ENCODE measurements around the gene ALS2. TPM values are rescaled to one million over a fixed set of nuclear protein-coding genes. Genes with fewer than 3 reads are reported as not detected.
"Not testable (repeated sequence)": the region's sequence is repeated elsewhere in the genome, so short reads cannot be mapped to it uniquely, and the experiment has no call there.

ALS2 gene
- total RNA-seq, 2 experiments from 2014 or later = 15.3 to 16.7 TPM

DNA sequence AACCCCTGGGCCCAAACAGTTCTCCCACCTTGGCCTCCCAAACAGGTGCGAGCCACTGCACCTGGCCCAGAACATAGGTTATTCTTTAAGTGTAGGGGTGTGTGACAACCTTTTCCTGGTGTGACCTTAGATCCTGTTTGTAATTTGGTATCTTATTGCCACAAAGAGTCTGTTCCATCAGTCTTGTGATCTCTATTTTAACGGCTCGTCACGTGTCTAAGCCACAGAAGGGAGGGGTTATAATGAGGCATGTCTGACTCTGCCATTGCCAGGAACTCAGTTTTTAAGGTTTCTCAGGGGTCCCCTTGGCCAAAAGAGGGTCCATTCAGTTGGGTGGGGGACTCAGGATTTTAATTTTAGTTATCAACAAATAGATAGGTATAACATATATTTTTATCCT is 4.4 kb upstream of the ALS2 start:
- Mint-ChIP-seq H3K4me3 (no peak overlapping the region), H3K27ac (no peak overlapping the region), H3K4me1 (peaks cover 11% of the 10 kb centered on the region), H3K9me3 (no peaks in the 10 kb centered on the region), H3K27me3 (peaks cover 22% of the 10 kb centered on the region), H3K36me3 (no peaks in the 10 kb centered on the region)
- POLR2A ChIA-PET = no interaction called here
- no peak for DNase-seq
- no peak for ATAC-seq (ENCODE audit: low read depth)

- peaks cover 22% of the 10 kb centered on the region for H3K27me3 Mint-ChIP-seq
- ATAC-seq (ENCODE audit: low read depth) (no peak), DNase-seq (no peak)
- H3K9me3 Mint-ChIP-seq = no peaks in the 10 kb centered on the region
- POLR2A ChIA-PET = no interaction called here
- H3K4me3 Mint-ChIP-seq = no peak overlapping the region
- H3K27ac Mint-ChIP-seq = no peak overlapping the region
- no peaks in the 10 kb centered on the region for H3K36me3 Mint-ChIP-seq
- H3K4me1 Mint-ChIP-seq = peaks cover 16% of the 10 kb centered on the region
Measured at GRCh38 chr2:201784563-201784962, 3.8 kb upstream of the ALS2 start.

- POLR2A ChIA-PET = interaction anchor here (0.7 to 2.1 kb wide), 8 partner anchors 16 to 918 kb away, joined by 3 to 16 read pairs (median 5); partner anchors contain the start of genes CASP8, STRADB, TMEM237 and TRAK2
- Mint-ChIP-seq H3K27ac (peak overlapping the region; percentile 98), H3K4me3 (peak overlapping the region; percentile 98), H3K4me1 (peaks cover 23% of the 10 kb centered on the region), H3K9me3 (no peaks in the 10 kb centered on the region), H3K27me3 (peaks cover 12% of the 10 kb centered on the region), H3K36me3 (no peaks in the 10 kb centered on the region)
- no peak for DNase-seq
- no peak for ATAC-seq (ENCODE audit: low read depth)
Measured at GRCh38 chr2:201781557-201782051, 871 bp upstream of the ALS2 start.

GRCh38 chr2:201779901-201780673 is 646 bp downstream of the ALS2 start:
- peak overlapping the region; percentile 98 for H3K27ac Mint-ChIP-seq
- peak overlapping the region; percentile 98 for H3K4me3 Mint-ChIP-seq
- DNase-seq (no peak), ATAC-seq (ENCODE audit: low read depth) (peak; percentile 2)
- POLR2A ChIA-PET = interaction anchor here (1.1 to 2.1 kb wide), 11 partner anchors 8 to 547 kb away, joined by 3 to 16 read pairs (median 5); partner anchors contain the start of genes CASP8, STRADB, SUMO1 and TMEM237
- H3K27me3 Mint-ChIP-seq = peaks cover 9% of the 10 kb centered on the region
- no peaks in the 10 kb centered on the region for H3K36me3 Mint-ChIP-seq
- peaks cover 25% of the 10 kb centered on the region for H3K4me1 Mint-ChIP-seq
- H3K9me3 Mint-ChIP-seq = no peaks in the 10 kb centered on the region

GRCh38 chr2:201777869-201778268 is 2.9 kb downstream of the ALS2 start:
- ATAC-seq (ENCODE audit: low read depth) = no peak
- DNase-seq = no peak
- no peak overlapping the region for H3K27ac Mint-ChIP-seq
- H3K4me3 Mint-ChIP-seq = no peak overlapping the region
- no peaks in the 10 kb centered on the region for H3K9me3 Mint-ChIP-seq
- H3K4me1 Mint-ChIP-seq = peaks cover 28% of the 10 kb centered on the region
- peaks cover 3% of the 10 kb centered on the region for H3K36me3 Mint-ChIP-seq
- POLR2A ChIA-PET = no interaction called here
- H3K27me3 Mint-ChIP-seq = peaks cover 5% of the 10 kb centered on the region

GRCh38 chr2:201777043-201777442 is 3.7 kb downstream of the ALS2 start:
- ATAC-seq (ENCODE audit: low read depth) = no peak
- H3K27me3 Mint-ChIP-seq = no peaks in the 10 kb centered on the region

GRCh38 chr2:201775326-201775725 is 5.4 kb downstream of the ALS2 start:
- H3K36me3 Mint-ChIP-seq = peaks cover 3% of the 10 kb centered on the region
- ATAC-seq (ENCODE audit: low read depth) (no peak), DNase-seq (no peak)
- no peak overlapping the region for H3K4me3 Mint-ChIP-seq
- peaks cover 19% of the 10 kb centered on the region for H3K4me1 Mint-ChIP-seq
- H3K9me3 Mint-ChIP-seq = no peaks in the 10 kb centered on the region
- POLR2A ChIA-PET = no interaction called here
- no peak overlapping the region for H3K27ac Mint-ChIP-seq
- H3K27me3 Mint-ChIP-seq = no peaks in the 10 kb centered on the region

More at GRCh38 chr2:201777043-201777442, 3.7 kb downstream of the ALS2 start:
- Mint-ChIP-seq H3K4me3 (no peak overlapping the region), H3K9me3 (no peaks in the 10 kb centered on the region), H3K27ac (no peak overlapping the region), H3K36me3 (peaks cover 3% of the 10 kb centered on the region), H3K4me1 (peaks cover 27% of the 10 kb centered on the region)
- DNase-seq = no peak
- POLR2A ChIA-PET = no interaction called here

GRCh38 chr2:201774546-201774945 is 6.2 kb downstream of the ALS2 start:
- Mint-ChIP-seq H3K27ac (no peak overlapping the region), H3K27me3 (no peaks in the 10 kb centered on the region), H3K9me3 (no peaks in the 10 kb centered on the region), H3K4me3 (no peak overlapping the region), H3K4me1 (peaks cover 12% of the 10 kb centered on the region), H3K36me3 (peaks cover 3% of the 10 kb centered on the region)
- POLR2A ChIA-PET = no interaction called here
- DNase-seq (no peak), ATAC-seq (ENCODE audit: low read depth) (no peak)

DNA sequence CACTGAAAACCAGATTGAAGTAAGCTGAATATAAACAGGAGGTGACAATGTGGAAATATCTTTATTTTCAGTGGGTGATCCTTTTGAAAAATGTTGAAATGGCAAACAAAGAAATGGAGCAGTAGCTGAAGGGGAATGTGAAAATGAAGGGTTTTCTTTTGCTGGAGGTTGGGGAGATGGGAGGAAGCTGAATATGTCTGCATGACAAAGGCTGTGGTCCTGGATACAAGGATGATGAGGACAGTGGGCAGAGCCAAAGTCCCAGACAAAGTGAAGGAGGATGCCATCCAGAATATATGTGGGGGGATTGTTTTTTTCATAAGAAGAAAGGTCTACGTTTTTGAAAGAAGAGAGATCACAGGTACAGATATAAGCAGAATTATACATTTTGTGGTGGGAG is 6.7 kb downstream of the ALS2 start:
- Mint-ChIP-seq H3K36me3 (peaks cover 3% of the 10 kb centered on the region), H3K27me3 (no peaks in the 10 kb centered on the region), H3K9me3 (no peaks in the 10 kb centered on the region), H3K4me3 (no peak overlapping the region), H3K4me1 (peaks cover 11% of the 10 kb centered on the region), H3K27ac (no peak overlapping the region)
- POLR2A ChIA-PET = no interaction called here
- DNase-seq = no peak
- no peak for ATAC-seq (ENCODE audit: low read depth)

DNA sequence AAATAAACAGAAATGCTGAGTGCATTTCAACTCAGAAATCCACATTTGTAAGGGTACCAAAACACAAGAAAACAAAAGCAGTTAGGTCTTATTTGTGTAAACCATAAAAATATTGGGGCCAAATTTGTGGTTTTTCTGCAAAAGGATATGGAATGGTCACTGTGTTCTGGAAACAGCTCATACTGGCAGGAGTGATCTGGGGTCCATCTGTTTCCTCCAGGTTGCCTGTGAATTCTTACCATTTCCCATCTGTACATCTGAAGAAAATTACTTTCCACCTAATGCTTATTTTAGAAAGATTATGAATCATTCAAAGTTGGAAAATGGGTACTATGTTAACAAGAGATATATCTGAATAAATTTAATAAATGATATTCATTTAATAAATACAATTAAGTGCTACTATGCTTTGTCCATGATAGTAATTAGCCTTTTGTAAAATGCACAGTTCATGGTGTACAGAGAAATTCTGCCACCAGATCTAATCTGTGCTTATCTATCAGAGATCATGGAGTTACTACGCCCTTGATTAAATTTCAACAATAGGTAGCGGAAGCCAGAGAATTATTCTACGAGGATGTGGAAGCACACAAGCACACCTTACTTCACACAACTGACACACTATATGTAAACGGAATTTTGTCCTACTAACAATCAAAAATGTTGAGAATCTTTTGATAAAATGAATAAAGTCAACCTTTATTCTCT is 10.9 kb downstream of the ALS2 start:
- POLR2A ChIA-PET = no interaction called here
- DNase-seq = no peak
- no peaks in the 10 kb centered on the region for H3K27me3 Mint-ChIP-seq
- no peaks in the 10 kb centered on the region for H3K9me3 Mint-ChIP-seq
- H3K27ac Mint-ChIP-seq = no peak overlapping the region
- peaks cover 4% of the 10 kb centered on the region for H3K4me1 Mint-ChIP-seq
- ATAC-seq (ENCODE audit: low read depth) = no peak
- H3K36me3 Mint-ChIP-seq = peaks cover 9% of the 10 kb centered on the region
- H3K4me3 Mint-ChIP-seq = no peak overlapping the region

DNA sequence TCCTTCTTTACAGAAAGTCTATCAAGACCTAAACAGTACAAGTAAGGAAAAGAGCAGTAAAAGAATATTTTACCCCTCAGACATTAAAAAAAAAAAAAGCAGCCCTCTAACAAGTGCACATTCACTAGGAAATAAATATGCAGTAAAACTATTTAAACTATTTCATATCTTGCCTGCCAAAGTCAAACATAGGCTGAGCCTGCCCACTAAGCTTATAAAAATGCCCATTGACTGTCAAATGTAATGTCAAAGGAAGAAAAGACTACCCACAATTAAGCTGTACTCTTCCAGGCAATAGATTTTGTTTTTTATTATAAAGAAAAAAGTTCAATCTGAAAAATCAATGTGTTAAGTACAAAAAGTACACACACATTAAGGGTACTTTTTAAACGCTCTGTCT is 11.8 kb downstream of the ALS2 start:
- peaks cover 10% of the 10 kb centered on the region for H3K36me3 Mint-ChIP-seq
- H3K4me1 Mint-ChIP-seq = peaks cover under 1% of the 10 kb centered on the region
- H3K27ac Mint-ChIP-seq = no peak overlapping the region
- DNase-seq = no peak
- no peaks in the 10 kb centered on the region for H3K27me3 Mint-ChIP-seq
- no peak overlapping the region for H3K4me3 Mint-ChIP-seq
- no peaks in the 10 kb centered on the region for H3K9me3 Mint-ChIP-seq
- ATAC-seq (ENCODE audit: low read depth) = no peak
- POLR2A ChIA-PET = no interaction called here

DNA sequence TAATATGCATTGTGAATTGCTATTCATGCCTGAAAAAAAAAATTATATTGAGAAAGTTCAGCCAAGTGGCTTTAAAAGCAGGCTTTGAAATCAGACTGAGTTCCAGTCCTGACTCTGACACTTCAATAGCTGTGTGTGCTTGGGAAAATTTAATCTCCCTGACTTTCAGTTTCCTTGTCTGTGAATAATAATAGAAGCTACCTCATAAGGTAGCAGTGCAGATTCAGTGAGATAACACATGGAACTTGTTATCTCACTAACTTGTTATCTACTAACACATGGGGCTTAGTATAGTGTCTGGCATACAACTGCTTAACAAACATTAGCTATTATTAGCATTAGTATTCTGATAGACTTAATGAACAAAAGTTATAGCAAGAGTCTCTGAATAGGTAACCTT is 14.9 kb downstream of the ALS2 start:
- no peak overlapping the region for H3K27ac Mint-ChIP-seq
- POLR2A ChIA-PET = interaction anchor here (0.6 to 0.8 kb wide), 2 partner anchors 15 to 656 kb away, joined by 3 to 4 read pairs; partner anchors contain the start of gene ALS2
- H3K36me3 Mint-ChIP-seq = peaks cover 18% of the 10 kb centered on the region
- H3K27me3 Mint-ChIP-seq = no peaks in the 10 kb centered on the region
- DNase-seq (no peak), ATAC-seq (ENCODE audit: low read depth) (no peak)
- H3K4me3 Mint-ChIP-seq = no peak overlapping the region
- no peaks in the 10 kb centered on the region for H3K9me3 Mint-ChIP-seq
- no peaks in the 10 kb centered on the region for H3K4me1 Mint-ChIP-seq

GRCh38 chr2:201764469-201764868 is 16.3 kb downstream of the ALS2 start:
- DNase-seq; ATAC-seq (ENCODE audit: low read depth); H3K4me3 Mint-ChIP-seq; H3K4me1 Mint-ChIP-seq; H3K27ac Mint-ChIP-seq; POLR2A ChIA-PET; H3K9me3 Mint-ChIP-seq; H3K27me3 Mint-ChIP-seq: not testable (repeated sequence)
- peaks cover 19% of the 10 kb centered on the region for H3K36me3 Mint-ChIP-seq

- no peaks in the 10 kb centered on the region for H3K9me3 Mint-ChIP-seq
- no peak overlapping the region for H3K27ac Mint-ChIP-seq
- POLR2A ChIA-PET = no interaction called here
- peaks cover 14% of the 10 kb centered on the region for H3K36me3 Mint-ChIP-seq
- H3K4me1 Mint-ChIP-seq = no peaks in the 10 kb centered on the region
- DNase-seq (no peak), ATAC-seq (ENCODE audit: low read depth) (no peak)
- no peaks in the 10 kb centered on the region for H3K27me3 Mint-ChIP-seq
- no peak overlapping the region for H3K4me3 Mint-ChIP-seq
Measured at GRCh38 chr2:201761101-201761500, 19.6 kb downstream of the ALS2 start.

Data from activated naive CD8-positive, alpha-beta T cell treated with anti-CD3 and anti-CD28 coated beads, Interleukin-2, amount 10 ng/mL, durations not matched to agents 7 days and 5 days (primary cell).